Motor neuron (in vitro differentiated cells): ENCODE results near the gene LTBP2. TPM values are rescaled to one million over a fixed set of nuclear protein-coding genes. Genes with fewer than 3 reads are reported as not detected.
A peak's percentile ranks its signal among the peaks of the same experiment; 100 is the strongest.

Experiments
- ATAC-seq, 8 experiments: fragments of 200-7000 bp; cut with Tn5 transposase; replicated peaks in 6 of 8; 2 replicates each; pipeline ENCODE4 v1.8.0; 2021; ENCODE audit warnings: mild to moderate bottlenecking in 8 of 8, moderate library complexity in 8 of 8
- H3K27ac ChIP-seq, 2 donors: fragments of 250-450 bp; sonication (Bioruptor Pico); 2 replicates each; pipeline ENCODE4 v1.9.0; 2021; ENCODE audit warnings: antibody characterized with exemption in 2 of 2, mild to moderate bottlenecking in 2 of 2, moderate library complexity in 1 of 2
- H3K4me1 ChIP-seq, 2 donors: fragments of 250-450 bp; sonication (Bioruptor Pico); replicated peaks in 1 of 2; 2 replicates each; pipeline ENCODE4 v1.6.1; 2021; ENCODE audit warnings: antibody characterized with exemption in 2 of 2, mild to moderate bottlenecking in 2 of 2, moderate library complexity in 1 of 2
- H3K4me3 ChIP-seq, 5 donors: fragments of 250-450 bp; sonication (Bioruptor Pico); 2 replicates each; pipeline ENCODE4 v1.9.0; 2021; ENCODE audit warnings: antibody characterized with exemption in 5 of 5, mild to moderate bottlenecking in 5 of 5, moderate library complexity in 4 of 5
- WGBS, 10 experiments: fragments of 450-650 bp; shearing (Covaris generic); methylation state at CpG; one replicate each; pipeline ENCODE4 v1.0.0; 2022; 5-methylcytosine and 5-hydroxymethylcytosine counted together
- in situ Hi-C, 9 experiments: fragments of 400-800 bp; cut with MboI; loops; one replicate each; pipeline ENCODE4 v1.15.0; 2021; ENCODE audit warnings: low sequenced_read_pairs in 9 of 9, low pct_unique_long_range_greater_than_20kb in 2 of 9; ENCODE audit not compliant: unreplicated experiment in 9 of 9
- total RNA-seq, 8 experiments: library from RNA; unstranded; fragments of 300-600 nt; gene quantifications; 2 replicates each; pipeline versions ENCODE4 v1.2.3 to v1.2.4, GENCODE V29; 2022

LTBP2 gene
- total RNA-seq, 8 experiments from 2014 or later, result 0.46 to 27.0 (median 1.2) TPM

- in situ Hi-C loops, result loop anchor here in 1 of 9 experiments (25.0 kb wide), 1 partner anchor 103 kb away; no protein-coding TSS in a partner anchor
- no peak overlapping the region for H3K27ac ChIP-seq
- no peaks in the 10 kb centered on the region for H3K4me1 ChIP-seq
- ATAC-seq, result no peak
- no peak overlapping the region for H3K4me3 ChIP-seq
- 49 to 95% (median 92%) methylated on average over 5 to 14 of the region's 14 CpGs; no CpG with 5 or more reads in 3 of the 10 experiments for WGBS, 10 experiments
Measured at GRCh38 chr14:74615735-74616134, 3.7 kb upstream of the LTBP2 start.

GRCh38 chr14:74614508-74615495, 2.8 kb upstream of the LTBP2 start:
- Histone ChIP-seq H3K27ac (no peak overlapping the region), H3K4me3 (no peak overlapping the region), H3K4me1 (no peaks in the 10 kb centered on the region)
- in situ Hi-C loops, result loop anchor here in 1 of 9 experiments (25.0 kb wide), 1 partner anchor 103 kb away; no protein-coding TSS in a partner anchor
- ATAC-seq, result peak in 2 of 8 experiments; percentile 6 to 11
- 55 to 100% (median 82%) methylated on average over 1 to 6 of the region's 8 CpGs; no CpG with 5 or more reads in 2 of the 10 experiments for WGBS, 10 experiments

- H3K4me1 ChIP-seq, result no peaks in the 10 kb centered on the region
- no peak for ATAC-seq
- in situ Hi-C loops, result loop anchor here in 1 of 9 experiments (25.0 kb wide), 1 partner anchor 101 kb away; no protein-coding TSS in a partner anchor
- H3K4me3 ChIP-seq, result no peak overlapping the region
- no peak overlapping the region for H3K27ac ChIP-seq
- WGBS, 10 experiments, result 60 to 100% (median 81%) methylated on average over 1 to 5 of the region's 16 CpGs; no CpG with 5 or more reads in 4 of the 10 experiments
Measured at GRCh38 chr14:74613211-74613914, 1.3 kb upstream of the LTBP2 start.

GRCh38 chr14:74612350-74613021, 449 bp upstream of the LTBP2 start:
- ATAC-seq, result peak; percentile 76 to 91 (median 85)
- H3K27ac ChIP-seq, result no peak overlapping the region
- WGBS, 10 experiments, result 0 to 70% (median 48%) methylated on average over 1 to 7 of the region's 69 CpGs; no CpG with 5 or more reads in 2 of the 10 experiments
- peak overlapping the region; percentile 38 to 48 (median 43) for H3K4me3 ChIP-seq
- H3K4me1 ChIP-seq, result no peaks in the 10 kb centered on the region
- in situ Hi-C loops, result loop anchor here in 1 of 9 experiments (25.0 kb wide), 1 partner anchor 100 kb away; no protein-coding TSS in a partner anchor

GRCh38 chr14:74610866-74611649, 979 bp downstream of the LTBP2 start:
- Histone ChIP-seq H3K4me3 (peak overlapping the region in 2 of 5 donors; percentile 43 to 48), H3K27ac (no peak overlapping the region), H3K4me1 (no peaks in the 10 kb centered on the region)
- no peak for ATAC-seq
- WGBS, 10 experiments, result 0 to 20% (median 15%) methylated on average over 1 to 9 of the region's 65 CpGs; no CpG with 5 or more reads in 5 of the 10 experiments
- in situ Hi-C loops, result loop anchor here in 1 of 9 experiments (25.0 kb wide), 1 partner anchor 99 kb away; no protein-coding TSS in a partner anchor

GRCh38 chr14:74610199-74610865, 1.7 kb downstream of the LTBP2 start:
- in situ Hi-C loops, result loop anchor here in 1 of 9 experiments (25.0 kb wide), 1 partner anchor 98 kb away; no protein-coding TSS in a partner anchor
- 73 to 100% (median 92%) methylated on average over 2 to 8 of the region's 26 CpGs; no CpG with 5 or more reads in 1 of the 10 experiments for WGBS, 10 experiments
- no peaks in the 10 kb centered on the region for H3K4me1 ChIP-seq
- H3K27ac ChIP-seq, result no peak overlapping the region
- H3K4me3 ChIP-seq, result no peak overlapping the region
- ATAC-seq, result no peak

- Histone ChIP-seq H3K27ac (no peak overlapping the region), H3K4me1 (no peaks in the 10 kb centered on the region), H3K4me3 (no peak overlapping the region)
- in situ Hi-C loops, result loop anchor here in 1 of 9 experiments (25.0 kb wide), 1 partner anchor 97 kb away; no protein-coding TSS in a partner anchor
- ATAC-seq, result no peak
- WGBS, 10 experiments, result 27 to 100% (median 52%) methylated on average over 1 to 4 of the region's 4 CpGs; no CpG with 5 or more reads in 5 of the 10 experiments
Measured at GRCh38 chr14:74609721-74610120, 2.3 kb downstream of the LTBP2 start.

GRCh38 chr14:74608959-74609611, 3.0 kb downstream of the LTBP2 start:
- H3K4me1 ChIP-seq, result no peaks in the 10 kb centered on the region
- WGBS, 10 experiments, result 0 to 63% (median 40%) methylated on average over 1 of the region's 4 CpGs; no CpG with 5 or more reads in 3 of the 10 experiments
- H3K27ac ChIP-seq, result no peak overlapping the region
- no peak overlapping the region for H3K4me3 ChIP-seq
- peak in 7 of 8 experiments; percentile 20 to 42 (median 36) for ATAC-seq
- in situ Hi-C loops, result loop anchor here in 1 of 9 experiments (25.0 kb wide), 1 partner anchor 97 kb away; no protein-coding TSS in a partner anchor

- Histone ChIP-seq H3K4me1 (no peaks in the 10 kb centered on the region), H3K27ac (no peak overlapping the region), H3K4me3 (no peak overlapping the region)
- in situ Hi-C loops, result loop anchor here in 1 of 9 experiments (25.0 kb wide), 1 partner anchor 94 kb away; no protein-coding TSS in a partner anchor
- no peak for ATAC-seq
- 68 to 82% (median 72%) methylated on average over 2 to 3 of the region's 3 CpGs; no CpG with 5 or more reads in 7 of the 10 experiments for WGBS, 10 experiments
Measured at GRCh38 chr14:74606727-74607126, 5.3 kb downstream of the LTBP2 start.

- no peak for ATAC-seq
- WGBS, 10 experiments, result 15 to 93% (median 62%) methylated on average over 1 to 3 of the region's 5 CpGs; no CpG with 5 or more reads in 6 of the 10 experiments
Measured at GRCh38 chr14:74605531-74606223, 6.4 kb downstream of the LTBP2 start.

More at GRCh38 chr14:74605531-74606223, 6.4 kb downstream of the LTBP2 start:
- Histone ChIP-seq H3K4me3 (no peak overlapping the region), H3K27ac (no peak overlapping the region), H3K4me1 (no peaks in the 10 kb centered on the region)
- in situ Hi-C loops, result loop anchor here in 1 of 9 experiments (25.0 kb wide), 1 partner anchor 93 kb away; no protein-coding TSS in a partner anchor
